ENCODE measurements around the gene ATP9B.
"Not testable (repeated sequence)": the region's sequence is repeated elsewhere in the genome, so short reads cannot be mapped to it uniquely, and the experiment has no call there.

The ATP9B gene

DNA sequence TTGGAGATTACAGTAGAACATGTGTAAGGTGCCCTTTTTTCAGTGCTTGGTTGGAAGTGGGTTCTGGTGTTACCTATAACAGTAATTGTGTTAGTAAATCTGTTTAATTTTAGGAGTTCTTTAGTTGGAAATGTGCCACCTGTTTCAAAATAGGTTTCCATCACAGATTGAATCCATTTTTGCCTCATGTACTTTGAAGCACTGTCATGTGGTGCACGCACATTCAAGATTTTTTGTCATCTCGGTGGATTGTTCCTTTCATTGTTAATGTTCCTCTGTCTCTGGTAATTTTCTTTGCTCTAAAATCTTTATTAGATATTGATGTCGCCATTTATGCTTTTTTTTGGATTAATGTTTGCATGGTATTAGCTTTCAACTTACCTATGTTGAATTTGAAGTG, 1.3 kb downstream of the ATP9B start:
- no peak for DNase-seq (ENCODE audit: low spot score)

DNA sequence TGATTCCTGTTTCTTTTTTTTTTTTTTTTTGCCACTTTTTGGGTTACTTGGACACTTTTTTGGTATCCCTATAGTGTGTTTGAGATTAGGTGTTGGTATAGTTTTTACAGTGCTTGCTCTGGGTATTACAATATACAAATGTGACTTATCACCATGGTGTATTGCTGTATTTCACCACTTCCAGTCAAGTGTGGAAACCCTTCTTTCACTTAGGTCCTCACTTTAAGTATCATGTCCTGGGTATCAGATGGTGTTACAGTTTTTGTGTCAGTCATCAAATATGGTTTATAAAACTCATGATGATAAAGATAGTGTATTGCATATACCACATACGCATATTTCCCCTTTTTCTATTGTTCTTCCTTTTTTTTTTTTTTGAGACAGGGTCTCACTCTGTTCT, 1.8 kb downstream of the ATP9B start:
- DNase-seq (ENCODE audit: low spot score), result peak; percentile 17

DNA sequence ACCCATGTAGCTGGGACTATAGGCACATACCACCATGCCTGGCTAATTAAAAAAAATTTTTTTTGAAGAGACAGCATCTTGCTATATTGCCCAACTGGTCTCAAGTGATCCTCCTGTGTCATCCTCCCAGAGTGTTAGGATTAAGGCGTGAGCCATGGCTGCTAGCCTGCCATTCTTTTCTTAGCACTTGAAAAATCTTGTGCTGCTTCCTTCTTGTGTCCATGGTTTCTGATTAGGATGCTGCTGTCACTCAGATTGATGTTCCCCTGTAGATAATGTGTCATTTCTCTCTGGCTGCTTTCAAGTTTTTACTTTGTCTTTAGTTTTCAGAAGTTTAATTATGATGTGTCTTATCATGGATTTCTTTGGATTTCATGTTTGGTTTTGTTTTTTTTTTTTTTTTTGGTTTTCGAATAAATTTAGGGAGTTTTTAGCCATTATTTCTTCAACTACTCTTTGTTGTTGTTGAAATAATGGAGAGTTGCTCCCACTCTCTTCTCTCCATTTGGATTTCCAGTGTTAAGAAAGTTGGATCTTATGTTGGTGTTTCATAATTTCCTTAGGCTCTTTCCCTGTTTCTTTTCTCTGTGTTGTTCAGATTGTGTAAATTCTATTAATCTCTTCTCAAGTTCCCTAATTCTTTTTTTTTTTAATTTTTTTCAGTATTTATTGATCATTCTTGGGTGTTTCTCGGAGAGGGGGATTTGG, 2.5 kb downstream of the ATP9B start:
- no peak for DNase-seq (ENCODE audit: low spot score)

DNA sequence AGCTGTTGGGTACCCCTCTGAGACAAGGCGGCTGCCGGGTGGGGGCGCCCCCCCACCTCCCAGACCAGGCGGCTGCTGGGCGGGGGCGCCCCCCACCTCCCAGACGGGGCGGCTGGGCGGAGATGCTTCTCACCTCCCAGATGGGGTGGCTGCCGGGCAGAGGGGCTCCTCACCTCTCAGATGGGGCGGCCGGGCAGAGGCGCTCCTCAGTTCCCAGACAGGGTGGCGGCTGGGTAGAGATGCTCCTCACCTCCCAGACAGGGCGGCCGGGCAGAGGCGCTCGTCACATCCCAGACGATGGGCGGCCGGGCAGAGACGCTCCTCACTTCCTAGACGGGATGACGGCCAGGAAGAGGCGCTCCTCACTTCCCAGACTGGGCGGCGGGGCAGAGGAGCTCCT, 3.5 kb downstream of the ATP9B start:
- not testable (repeated sequence) for DNase-seq (ENCODE audit: low spot score)

DNA sequence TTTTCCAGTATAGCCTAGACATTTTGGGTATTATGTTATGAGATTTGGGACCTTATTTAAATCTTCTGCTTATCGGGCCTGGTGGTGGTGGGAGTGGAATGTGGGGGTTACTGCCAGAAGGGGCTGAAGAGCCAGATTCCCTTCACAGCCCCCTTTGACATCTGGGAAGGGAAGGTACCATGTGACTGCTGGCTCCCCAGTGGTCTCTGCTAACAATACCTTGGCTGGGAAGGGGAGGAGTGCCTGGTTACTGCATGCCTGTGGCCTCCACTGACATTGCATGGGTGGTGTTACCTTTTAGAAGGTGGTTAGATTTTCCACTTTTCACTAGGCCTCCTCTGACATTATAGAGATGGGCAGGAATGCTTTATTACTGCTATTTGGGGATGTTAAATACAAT, 8.0 kb downstream of the ATP9B start:
- no peak for DNase-seq (ENCODE audit: low spot score)

DNA sequence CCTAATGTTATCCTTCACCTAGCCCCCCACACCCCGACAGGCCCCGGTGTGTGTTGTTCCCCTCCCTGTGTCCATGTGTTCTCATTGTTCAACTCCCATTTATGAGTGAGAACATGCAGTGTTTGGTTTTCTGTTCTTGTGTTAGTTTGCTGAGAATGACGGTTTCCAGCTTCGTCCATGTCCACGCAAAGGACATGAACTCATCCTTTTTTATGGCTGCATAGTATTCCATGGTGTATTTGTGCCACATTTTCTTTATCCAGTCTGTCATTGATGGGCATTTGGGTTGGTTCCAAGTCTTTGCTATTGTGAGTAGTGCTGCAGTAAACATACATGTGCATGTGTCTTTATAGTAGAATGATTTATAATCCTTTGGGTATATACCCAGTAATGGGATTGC, 9.6 kb downstream of the ATP9B start:
- DNase-seq (ENCODE audit: low spot score), result not testable (repeated sequence)

DNA sequence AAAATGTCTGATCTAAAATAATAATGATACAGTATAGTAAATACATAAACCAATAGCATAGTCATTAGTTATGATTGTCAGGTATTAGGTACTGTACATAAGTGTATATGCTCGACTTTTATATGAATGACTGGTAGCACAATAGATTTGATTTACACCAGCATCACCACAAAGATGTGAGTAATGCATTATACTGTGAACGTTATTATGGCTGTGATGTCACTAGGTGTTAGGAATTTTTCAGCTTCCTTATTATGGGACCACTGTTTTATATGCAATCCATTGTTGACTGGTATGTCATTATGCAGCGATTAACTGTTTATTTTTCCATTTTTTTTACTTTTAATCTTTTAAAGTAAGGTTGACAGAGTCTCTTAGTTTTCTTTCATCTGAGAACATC, 23.7 kb downstream of the ATP9B start:
- DNase-seq (ENCODE audit: low spot score), result no peak

DNA sequence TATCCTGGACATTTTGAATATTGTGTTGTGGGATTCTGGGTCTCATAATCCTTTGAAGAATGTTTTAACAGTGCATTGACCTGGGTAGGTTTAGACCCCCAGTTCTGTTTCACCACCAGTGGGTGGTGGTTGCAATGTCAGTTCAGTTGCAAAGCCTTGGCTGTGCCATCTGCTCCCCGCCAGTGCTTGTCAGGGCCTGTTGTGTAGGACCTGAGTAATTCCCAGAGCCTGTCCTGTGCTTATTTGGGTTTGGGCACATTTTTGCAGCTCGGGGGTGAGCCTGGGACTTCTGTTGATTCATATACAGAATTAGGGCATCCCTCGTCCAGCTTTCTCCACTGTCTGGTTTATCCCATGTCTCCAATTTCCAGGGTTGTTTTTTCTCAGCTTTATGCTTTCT, 24.8 kb downstream of the ATP9B start:
- DNase-seq (ENCODE audit: low spot score), result no peak

DNA sequence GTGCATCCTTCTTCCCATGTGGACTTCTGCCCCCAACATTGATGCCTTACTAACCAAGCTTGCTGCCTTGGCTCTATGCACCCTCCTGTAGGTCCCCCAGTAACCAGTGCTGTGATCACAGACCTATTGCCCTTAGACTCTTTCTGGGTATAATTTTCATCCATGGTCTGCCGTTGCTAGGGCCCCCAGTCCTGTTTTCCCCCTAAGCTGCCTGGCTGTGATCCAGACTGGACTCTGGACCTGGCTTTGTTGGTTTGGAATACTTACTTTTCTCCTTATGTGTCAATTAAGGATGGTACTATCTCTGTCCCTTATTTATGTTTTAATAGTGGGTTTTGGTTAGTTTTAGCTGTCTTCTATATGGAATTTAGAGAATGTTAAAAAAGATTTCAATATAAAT, 26.0 kb downstream of the ATP9B start:
- DNase-seq (ENCODE audit: low spot score), result no peak

DNA sequence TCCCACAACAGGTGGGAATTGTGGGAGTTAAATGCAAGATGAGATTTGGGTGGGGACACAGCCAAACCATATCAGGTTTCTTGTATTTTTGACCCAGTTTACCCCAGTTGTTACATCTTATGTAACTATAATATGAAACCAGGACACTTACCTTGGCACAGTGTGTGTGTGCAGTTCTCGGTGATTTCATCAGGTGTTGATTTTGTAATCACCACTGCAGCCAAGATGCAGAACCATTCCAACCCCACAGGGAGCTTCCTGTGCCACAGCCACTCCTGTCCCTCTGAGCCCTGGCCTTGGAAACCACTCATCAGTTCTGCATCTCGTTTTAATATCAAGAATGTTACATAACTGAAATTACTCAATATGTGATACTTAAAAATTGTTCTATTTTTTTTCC, 31.8 kb downstream of the ATP9B start:
- DNase-seq (ENCODE audit: low spot score), result no peak

DNA sequence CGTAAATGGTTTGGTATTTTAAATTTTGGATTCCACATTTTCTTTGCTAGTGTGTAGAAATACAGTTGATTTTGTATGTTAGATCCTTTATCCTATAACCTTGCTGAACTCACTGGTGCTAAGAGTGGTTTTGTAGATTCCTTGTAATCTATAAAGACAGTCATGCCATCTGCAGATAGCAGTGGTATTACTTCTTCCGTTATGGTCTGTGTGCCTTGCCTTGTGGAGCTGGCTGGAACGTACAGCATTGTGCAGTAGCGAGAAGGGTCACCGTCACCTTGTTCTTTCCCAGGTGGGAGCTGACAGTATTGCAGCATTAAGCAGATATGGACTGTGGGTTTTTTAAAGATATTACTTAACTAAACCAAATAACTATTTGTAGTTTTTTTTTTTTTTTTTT, 33.7 kb downstream of the ATP9B start:
- DNase-seq (ENCODE audit: low spot score), result no peak

DNA sequence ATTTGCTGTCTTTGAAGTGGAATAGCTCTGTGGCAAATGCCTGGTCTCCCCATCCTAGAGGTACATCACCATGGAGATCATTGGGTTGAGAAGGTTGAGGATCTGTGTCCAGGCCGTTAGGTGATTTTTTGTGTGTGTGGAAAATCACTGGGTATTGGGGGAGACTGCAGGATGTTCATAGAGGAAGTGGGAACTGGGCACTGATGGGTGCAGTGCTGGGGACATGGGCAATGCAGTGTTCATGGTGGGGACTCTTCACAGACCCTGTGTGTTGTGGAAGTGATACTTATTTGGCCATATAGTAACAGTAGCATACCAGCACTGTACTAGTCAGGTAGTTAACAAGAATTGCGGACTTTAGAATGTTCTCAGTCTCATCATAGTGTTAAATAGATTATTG, 34.9 kb downstream of the ATP9B start:
- DNase-seq (ENCODE audit: low spot score), result no peak

DNA sequence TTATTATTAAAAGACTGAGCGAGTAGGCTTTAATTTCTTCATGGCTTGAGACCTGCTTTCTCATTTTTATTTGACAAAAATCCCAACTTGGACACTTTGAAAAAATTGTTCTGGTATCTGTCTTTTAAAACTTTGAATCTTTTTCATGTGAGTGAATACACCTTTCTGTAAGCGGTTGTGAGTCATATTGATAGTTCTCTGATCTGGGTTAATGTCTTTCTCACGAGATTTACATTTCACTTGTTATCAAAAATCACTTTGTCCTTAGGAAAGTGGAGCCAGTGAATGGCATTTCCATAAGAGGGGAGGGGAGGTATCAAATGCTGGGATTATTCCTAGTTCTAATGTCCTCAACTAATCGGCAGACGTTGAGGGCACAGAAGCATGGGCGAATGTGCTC, 36.3 kb downstream of the ATP9B start:
- DNase-seq (ENCODE audit: low spot score), result no peak

DNA sequence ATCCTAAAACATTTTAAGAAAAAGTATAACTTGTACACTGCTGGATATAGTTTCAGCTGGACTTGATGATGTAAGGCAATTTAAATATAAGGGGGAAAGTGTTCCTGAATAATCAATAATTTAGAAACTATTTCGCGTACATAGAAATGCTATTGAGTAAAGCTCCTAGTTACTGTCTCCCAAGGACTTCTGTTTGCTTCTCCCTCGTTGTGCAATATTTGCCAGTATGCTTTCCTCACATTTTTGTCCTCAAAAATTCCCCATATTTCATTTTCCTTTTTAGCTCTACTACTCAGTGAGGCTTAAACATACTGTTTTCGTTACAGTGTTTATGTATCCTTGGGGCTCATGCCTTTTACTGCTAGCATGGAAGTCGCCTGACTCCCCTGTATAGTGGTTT, 36.9 kb downstream of the ATP9B start:
- DNase-seq (ENCODE audit: low spot score), result no peak

DNA sequence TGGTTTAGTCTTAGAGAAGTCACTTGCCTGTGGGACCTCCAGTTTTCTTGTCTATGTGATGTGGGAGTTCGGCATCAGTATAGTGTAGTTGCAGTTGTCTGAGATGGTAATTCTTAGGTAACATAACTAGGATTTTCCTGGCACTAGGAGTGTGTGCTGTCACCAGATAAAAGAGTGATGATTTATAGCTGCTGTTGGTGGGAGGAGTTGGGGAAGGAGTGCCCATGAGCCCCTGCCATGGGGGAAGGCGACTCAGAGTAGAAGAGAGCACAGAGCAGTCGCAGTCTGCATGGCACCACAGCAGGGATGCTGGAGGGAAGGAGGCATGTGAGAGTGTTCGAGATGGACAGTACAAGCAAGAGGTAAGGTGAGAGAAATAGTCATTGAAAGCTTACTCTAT, 38.7 kb downstream of the ATP9B start:
- no peak for DNase-seq (ENCODE audit: low spot score)

DNA sequence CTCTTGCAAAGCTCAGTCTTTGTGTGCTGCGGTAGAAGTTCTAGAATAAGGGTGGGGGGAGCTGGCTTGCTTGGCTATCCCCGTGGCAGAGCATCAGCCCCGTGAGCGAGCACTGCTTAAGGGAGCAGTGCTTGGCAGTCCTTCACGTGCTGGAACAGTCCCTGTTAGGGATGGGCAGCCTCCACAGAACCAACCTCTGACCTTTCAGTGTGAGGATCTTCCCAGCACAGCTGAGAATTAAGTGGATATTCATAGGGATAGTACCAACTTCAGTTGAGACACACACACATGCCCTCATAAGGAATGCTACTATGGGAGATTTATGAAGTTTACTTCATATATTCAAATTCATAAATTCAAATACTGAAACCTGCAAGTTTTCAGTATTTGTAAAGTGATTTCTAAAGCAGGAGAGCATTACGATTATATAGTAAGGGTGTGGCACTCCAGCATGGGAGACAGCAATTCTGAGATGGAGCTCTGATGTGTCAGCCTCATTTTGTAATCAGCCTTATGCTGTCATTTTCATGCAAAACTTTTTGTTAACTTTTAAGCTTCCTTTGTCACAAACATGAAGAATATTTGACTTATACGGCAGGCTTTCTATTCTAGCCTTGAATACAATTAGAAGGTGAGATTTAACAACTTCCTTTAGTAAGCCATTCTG, 39.5 kb downstream of the ATP9B start:
- no peak for DNase-seq (ENCODE audit: low spot score)

DNA sequence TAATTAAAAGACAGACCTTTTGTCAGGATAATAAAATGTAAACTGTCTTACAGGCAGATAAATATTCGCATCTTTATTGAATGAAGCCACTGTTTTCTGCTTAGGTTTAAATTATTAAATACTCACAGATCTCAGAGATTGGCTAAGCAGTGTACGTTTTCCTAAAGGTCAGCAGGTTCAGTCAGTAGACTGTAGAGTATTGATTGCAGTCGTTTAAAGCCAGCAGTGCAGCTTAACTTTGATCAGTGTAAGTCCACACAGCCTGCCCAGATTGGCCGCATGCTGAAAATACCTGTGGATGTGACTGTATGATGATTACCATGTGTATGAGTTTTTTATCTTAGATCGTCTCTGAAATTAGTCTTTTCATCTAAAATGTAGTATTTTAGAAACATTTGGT, 42.3 kb downstream of the ATP9B start:
- no peak for DNase-seq (ENCODE audit: low spot score)

DNA sequence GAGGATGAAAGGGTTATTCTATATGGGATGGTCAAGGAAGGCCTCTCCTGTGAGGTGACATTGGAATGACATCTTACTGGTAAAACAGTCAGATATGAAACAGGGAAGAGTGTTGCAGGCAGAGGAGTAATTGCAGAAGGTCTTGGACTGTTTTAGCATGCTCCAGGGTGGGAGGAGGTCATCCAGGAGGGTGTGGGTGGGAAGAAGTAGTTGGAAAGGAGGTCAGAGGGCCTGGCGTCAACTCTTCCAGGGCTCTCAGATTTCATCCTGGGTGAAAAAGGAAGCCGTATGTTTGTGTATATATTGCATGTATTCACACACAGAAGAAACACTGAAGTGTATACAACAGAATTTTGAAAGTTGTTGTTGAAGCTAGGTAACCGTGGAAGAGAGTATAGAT, 48.2 kb downstream of the ATP9B start:
- DNase-seq (ENCODE audit: low spot score), result no peak

DNA sequence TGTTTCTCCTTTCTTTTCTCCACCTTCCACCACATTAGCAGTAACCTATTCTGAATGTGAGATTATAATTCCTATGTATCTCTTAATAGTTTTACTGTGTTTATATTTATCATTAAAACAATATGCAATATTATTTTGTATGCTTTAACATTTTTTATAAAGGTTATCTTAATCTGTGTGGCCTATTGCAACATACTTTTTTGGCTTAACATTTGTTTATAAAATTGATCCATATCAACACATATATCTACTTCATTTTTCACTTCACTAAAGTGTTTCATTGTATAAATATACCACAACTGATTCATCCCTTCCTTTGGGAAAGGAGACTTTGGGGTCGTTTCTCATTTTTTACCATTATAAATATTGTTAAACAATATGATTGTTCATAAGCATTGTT, 48.6 kb downstream of the ATP9B start:
- DNase-seq (ENCODE audit: low spot score), result no peak

DNA sequence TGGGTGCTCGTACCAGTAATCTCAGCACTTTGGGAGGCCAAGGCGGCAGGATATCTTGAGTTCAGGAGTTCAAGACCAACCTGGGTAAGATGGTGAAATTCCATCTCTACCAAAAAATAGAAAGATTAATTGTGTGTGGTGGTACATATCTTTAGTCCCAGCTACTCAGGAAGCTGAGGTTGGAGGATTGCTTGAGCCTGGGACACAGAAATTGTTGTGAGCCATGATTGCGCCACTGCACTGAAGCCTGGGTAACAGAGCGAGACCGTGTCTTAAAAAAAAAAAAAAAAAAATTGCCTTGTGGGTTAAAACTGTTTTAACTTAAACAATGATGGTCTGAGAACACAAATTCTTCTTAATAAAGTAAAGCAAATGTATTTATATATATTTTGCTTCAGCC, 49.6 kb downstream of the ATP9B start:
- DNase-seq (ENCODE audit: low spot score), result no peak

DNA sequence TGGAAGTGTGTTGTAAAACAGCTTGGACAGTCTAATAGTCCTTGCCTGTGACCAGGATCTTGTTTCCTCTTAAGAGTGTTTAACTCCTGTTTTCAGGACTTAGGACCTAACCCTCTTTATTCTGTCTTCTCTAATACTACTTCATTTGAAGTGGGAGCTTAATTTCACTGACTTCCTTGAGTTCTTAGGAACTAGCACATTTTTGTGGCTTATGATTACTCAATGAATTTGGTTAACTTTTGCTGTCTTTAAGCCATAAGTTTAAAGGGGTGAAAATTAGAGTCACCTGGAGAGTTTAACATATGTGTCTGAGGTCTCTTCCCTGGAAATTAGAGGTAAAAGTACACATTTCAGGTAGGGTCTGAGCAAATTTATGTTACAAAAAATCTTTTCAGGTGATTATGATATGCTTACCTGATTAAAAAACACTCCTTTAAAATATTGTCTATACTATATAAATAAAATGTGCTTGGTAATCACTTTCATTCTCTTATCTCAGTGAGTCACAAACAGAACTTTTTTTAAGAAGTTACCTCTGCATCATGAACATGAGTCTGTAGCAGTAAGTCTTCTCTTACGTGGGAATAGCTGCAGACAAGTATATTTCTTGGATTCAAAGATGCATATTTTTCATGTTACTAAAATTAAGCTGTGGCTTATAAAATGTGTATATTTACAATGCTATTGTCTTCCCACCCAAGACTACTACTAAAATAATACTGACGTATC, 52.7 kb downstream of the ATP9B start:
- DNase-seq (ENCODE audit: low spot score), result no peak

DNA sequence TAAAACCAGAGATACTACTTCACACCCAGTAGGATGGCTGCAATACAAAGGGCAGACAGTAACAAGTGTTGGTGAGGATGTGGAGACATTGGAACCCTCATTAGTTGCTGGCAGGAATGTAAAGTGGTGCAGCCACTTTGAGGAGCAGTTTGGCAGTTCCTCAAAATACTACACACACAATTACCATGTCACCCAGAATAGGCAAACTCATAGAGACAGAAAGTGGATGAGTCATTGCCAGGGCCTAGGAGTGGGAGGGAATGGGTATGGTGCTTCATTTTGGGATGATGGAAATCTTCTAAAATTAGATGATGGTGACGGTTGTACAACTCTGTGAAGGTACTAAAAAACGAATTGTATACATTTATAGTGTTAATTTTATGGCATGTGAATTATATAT, 54.8 kb downstream of the ATP9B start:
- DNase-seq (ENCODE audit: low spot score), result no peak

DNA sequence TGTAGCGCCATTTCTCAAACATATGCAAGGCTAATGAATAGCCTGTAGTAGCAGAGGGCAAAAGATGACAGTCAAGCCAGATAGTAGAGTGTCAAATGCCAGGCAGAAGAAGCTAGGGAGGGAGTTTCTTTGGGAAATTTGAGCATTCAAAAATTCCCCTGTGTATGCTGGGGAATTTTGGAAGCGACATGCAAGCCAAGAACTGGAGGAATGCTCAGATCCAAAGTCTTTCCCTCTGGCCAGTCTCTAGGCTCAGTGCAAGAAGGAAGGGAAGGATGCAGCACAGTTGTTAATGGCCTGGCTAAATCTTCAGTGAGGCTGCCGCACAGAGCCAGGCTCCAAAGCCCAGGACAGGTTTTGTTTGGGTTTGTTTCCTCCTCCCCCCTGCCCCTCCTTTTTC, 59.9 kb downstream of the ATP9B start:
- no peak for DNase-seq (ENCODE audit: low spot score)

DNA sequence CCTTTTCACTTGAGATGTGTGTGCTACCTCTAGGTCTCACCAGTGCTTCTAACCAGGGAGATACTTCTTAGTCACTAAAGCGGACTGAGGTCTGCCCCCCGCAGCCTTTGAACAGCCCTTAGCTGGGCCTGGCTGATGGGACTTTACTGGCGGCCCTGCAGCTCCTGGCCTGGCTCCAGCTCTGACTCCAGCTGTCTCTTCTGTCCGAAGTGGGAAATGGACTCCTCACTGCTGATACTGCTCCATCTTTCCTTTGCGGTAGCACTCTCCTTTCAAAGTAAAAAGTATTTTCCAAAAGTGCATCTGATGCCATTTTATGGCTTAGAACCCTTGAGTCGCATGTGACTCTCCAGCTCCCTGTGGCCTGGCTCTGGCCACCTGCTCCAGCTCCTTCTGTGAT, 64.5 kb downstream of the ATP9B start:
- no peak for DNase-seq (ENCODE audit: low spot score)
